ENCODE data around the gene MROH2B. TPM values are rescaled to one million over a fixed set of nuclear protein-coding genes. Genes with fewer than 3 reads are reported as not detected.

The MROH2B gene
- polyA plus RNA-seq, 3 donors: 0.14 to 0.17 TPM; not detected in 1

DNA sequence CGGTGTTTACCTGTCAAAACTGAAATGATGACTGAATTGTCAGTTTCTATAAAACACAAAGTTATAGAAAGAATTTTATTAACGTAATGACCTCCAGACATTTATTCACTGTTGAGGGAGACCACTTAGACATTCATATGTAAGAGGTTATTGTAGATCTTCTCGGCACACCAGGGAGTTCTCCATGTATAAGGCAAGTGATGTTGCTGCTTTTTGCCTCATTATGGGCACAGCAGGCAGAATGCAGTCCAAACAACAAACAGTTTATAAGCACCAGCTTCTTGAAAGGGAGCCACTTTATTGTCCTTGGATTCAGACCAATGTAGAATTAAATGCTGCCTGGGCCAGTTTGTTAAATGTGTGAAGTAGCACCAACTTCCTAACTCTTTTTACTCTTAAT, 95.1 kb downstream of the MROH2B start:
- DNase-seq (ENCODE audit: low read depth in 3 of 3, low spot score in 2 of 3): no peak

DNA sequence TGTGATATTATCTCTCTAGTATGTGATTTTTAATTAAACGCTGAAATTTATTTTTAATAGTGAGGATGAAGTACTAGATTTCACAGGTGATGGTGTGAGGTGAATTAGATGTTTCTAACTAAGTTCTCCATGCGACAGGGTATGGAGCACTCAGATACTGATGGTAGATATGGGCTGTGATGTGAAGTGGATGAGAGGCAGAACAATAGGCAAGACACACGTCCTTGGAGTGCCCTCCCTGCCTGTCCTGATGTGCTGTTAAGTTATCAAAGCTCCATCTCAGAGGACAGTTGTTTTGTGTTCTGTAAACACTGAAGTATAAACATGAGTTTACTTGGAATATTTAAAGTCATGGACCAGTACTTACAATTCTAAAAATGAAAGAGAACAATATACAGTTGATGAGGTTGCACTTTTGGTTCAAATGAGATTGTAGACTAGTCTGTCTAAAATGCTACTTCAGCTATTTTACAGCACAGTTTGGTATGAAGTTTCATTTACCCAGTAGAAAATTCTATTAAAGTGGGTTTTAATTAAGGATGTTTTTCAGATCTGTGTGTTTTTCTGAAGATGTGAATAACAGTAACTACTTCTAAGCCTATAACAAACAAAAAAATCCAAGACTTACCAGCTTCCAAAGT, 97.7 kb downstream of the MROH2B start:
- no peak for DNase-seq (ENCODE audit: low read depth in 3 of 3, low spot score in 2 of 3)

DNA sequence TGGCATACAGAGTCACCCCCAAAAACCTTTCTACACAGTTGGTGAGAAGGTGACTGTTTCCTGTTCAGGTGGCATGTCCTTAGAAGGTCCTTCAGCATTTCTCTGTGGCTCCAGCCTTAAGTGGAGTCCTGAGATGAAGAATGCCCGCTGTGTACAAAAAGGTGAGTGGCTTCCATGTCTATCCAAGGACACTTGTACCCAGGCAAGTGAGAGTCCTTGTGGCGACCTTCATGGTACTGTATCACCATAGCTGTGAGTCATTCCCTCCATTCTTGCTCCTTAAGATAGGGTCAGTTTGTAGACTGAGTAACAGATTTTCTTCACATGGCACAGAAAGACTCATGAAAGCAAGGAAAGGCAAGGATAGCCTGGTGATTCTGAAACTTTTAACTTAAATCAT, 98.7 kb downstream of the MROH2B start:
- no peak for DNase-seq (ENCODE audit: low read depth in 3 of 3, low spot score in 2 of 3)

DNA sequence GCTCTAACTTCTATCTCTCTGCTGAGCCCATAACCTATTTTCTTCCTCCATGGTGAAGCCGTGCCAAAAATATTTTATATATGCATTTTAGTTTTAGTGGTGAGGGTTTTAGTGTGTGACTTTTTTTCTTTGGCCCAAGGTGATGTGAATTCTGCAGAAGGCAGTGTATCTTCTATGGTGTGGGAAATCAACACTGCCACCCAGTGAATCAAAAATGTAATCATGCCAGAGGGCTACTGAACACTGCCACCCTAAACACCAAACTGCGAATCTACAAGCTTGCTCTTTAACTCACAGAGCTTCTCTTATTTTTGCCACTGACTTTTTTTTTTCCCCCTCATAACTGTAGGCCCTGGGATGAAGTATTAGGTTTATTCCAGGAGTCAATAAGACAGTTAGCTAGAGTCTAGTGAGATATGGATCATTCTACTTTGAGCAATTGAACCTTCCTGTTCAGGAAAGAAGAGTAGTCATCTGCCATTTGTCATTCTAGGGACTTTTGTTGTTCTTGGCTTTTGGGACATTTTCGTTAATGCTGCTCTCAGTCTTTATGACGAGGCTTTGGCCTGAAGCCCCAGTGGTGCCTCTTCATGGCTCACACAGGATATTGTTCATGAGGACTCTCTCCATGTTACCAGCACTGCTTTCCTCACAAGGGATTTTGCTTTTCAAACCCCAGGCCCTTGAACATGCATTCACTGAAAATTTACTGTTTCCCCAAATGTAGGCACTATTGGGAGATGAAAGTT, 108.8 kb downstream of the MROH2B start:
- DNase-seq (ENCODE audit: low read depth in 3 of 3, low spot score in 2 of 3): no peak

DNA sequence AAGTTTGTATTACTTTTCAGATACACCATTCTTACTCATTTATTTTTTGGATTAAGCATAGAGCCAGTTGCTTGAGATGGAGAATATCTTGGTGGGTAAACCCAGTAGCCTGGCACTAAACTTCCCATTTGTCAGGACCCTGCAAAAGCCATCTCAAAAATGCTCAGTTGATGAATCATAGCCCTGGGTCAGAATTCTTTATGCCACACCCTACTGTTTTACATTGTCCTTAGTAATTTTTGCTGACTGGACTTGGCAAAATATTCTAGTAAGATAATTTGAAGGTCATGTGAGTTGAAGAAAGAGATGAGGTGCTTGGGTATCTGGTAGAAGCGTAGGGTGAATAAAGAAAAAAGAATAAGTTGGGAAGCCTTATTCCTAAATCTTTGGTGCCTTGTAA, 111.1 kb downstream of the MROH2B start:
- no peak for DNase-seq (ENCODE audit: low read depth in 3 of 3, low spot score in 2 of 3)

DNA sequence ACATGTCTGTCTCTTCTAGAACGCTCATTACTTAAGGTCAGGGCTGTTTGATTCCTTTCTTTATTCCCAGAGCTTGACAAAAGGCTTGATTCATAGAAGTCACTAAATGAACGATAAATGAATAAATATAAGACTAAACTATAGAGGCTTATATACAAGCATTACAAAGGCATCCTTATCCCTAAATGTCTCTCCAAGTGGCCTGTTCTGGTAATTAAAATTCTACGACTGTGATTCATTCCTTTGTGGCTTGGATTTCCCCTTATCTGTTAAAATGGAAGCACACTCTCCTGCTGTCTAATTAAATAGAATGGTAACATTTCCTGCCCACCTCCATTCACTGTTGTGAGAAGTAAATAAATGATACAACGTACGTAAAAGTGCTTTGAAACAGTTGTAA, 112.3 kb downstream of the MROH2B start:
- DNase-seq (ENCODE audit: low read depth in 3 of 3, low spot score in 2 of 3): no peak

DNA sequence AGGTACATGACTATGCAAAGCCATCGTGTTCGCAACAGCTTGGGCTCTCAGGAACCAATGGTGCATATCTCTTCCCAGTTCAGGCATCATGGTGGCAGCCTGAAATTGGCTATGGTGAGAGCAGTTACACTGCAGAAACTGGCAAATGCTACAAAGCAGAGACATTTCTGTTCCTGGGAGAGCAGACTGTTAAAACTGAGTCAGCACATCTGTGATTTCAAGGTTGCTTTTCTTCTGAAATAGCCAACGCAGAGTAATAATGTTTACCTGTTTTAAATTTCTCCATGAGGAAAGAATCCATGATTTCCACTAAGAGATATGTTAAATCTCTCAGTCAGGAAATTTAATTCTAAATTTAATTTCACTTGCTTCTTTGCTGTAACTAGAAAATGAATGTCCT, 114.1 kb downstream of the MROH2B start:
- DNase-seq (ENCODE audit: low read depth in 3 of 3, low spot score in 2 of 3): no peak

DNA sequence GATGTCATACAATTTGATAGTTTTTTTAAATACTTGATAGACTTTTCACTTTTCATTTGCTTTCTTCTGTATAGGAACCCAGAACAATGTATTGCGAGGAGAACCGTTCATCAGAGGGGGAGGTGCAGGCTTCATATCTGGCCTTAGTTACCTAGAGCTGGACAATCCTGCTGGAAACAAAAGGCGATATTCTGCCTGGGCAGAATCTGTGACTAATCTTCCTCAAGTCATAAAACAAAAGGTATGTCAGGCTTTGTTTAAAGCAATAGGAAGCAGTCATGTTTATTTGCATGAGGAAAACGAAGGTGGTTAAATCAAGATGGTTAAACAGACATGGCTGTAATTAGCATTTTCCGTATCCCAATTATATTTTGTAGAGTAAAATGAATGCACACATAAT, 115.8 kb downstream of the MROH2B start:
- no peak for DNase-seq (ENCODE audit: low read depth in 3 of 3, low spot score in 2 of 3)

Other genes with a start within 250 kb of the MROH2B start
- 1,000 to 10,000 TPM; 2,117 to 2,258 (median 2,192) TPM for gene RPL37, start 236.1 kb downstream of the MROH2B start, polyA plus RNA-seq (ENCODE audit: insufficient read length in 3 of 3)
- gene CARD6, start 230.0 kb downstream of the MROH2B start, polyA plus RNA-seq (ENCODE audit: insufficient read length in 3 of 3): 1 to 10 TPM; 3.2 to 3.4 (median 3.3) TPM
- gene C7, start 161.8 kb downstream of the MROH2B start, polyA plus RNA-seq (ENCODE audit: insufficient read length in 3 of 3): 100 to 1,000 TPM; 179 to 208 (median 206) TPM
- gene C6, start 142.2 kb upstream of the MROH2B start, polyA plus RNA-seq (ENCODE audit: insufficient read length in 3 of 3): 1 to 10 TPM; 2.0 to 3.8 (median 2.9) TPM